HepG2 (cell line): ENCODE results near the gene KLHL21. TPM values are rescaled to one million over a fixed set of nuclear protein-coding genes. Genes with fewer than 3 reads are reported as not detected.

Experiments
- AKAP8 ChIP-seq: sonication (generic); formaldehyde crosslinking; IDR thresholded peaks from 2 replicates; pipeline ENCODE4 v1.5.1; 2020; ENCODE audit warnings: mild to moderate bottlenecking, missing genetic modification reagents
- GATA4 ChIP-seq: sonication (generic); IDR thresholded peaks from 2 replicates; pipeline ENCODE4 v1.6.1; 2016; ENCODE audit warnings: antibody characterized with exemption, low read depth, borderline replicate concordance
- KLF6 ChIP-seq: IDR thresholded peaks from 2 replicates; pipeline ENCODE4 v1.8.0; 2016; ENCODE audit warnings: missing biosample characterization, missing genetic modification reagents
- MAZ ChIP-seq, 2 experiments: sonication (generic) in 1 of 2; formaldehyde crosslinking in 1 of 2; IDR thresholded peaks; 2 replicates each; pipeline versions ENCODE4 v1.5.0 to v1.6.1; 2012 to 2020; ENCODE audit warnings: low read depth in 2 of 2, mild to moderate bottlenecking in 2 of 2, borderline replicate concordance in 1 of 2, improper control_type of control experiment in 1 of 2, low read length in 1 of 2, missing genetic modification reagents in 1 of 2, moderate library complexity in 1 of 2
- NAIF1 ChIP-seq: sonication (generic); formaldehyde crosslinking; IDR thresholded peaks from 2 replicates; pipeline ENCODE4 v1.5.0; 2020; ENCODE audit warnings: mild to moderate bottlenecking, missing genetic modification reagents, borderline replicate concordance
- SP1 ChIP-seq, 2 experiments: fragments of 450-650 bp in 1 of 2; sonication (generic) in 1 of 2; formaldehyde crosslinking in 1 of 2; IDR thresholded peaks; 2 replicates each; pipeline versions ENCODE4 v1.4.0 to v1.6.1; 2016 to 2020; ENCODE audit warnings: missing genetic modification reagents in 1 of 2
- ZFP41 ChIP-seq: sonication (generic); formaldehyde crosslinking; IDR thresholded peaks from 2 replicates; pipeline ENCODE4 v1.4.0; 2020; ENCODE audit warnings: mild to moderate bottlenecking, missing genetic modification reagents, borderline replicate concordance
- ZNF205 ChIP-seq: IDR thresholded peaks from 2 replicates; pipeline ENCODE4 v1.6.1; 2018; ENCODE audit warnings: missing biosample characterization, missing genetic modification reagents
- ZNF329 ChIP-seq: sonication (generic); formaldehyde crosslinking; IDR thresholded peaks from 2 replicates; pipeline ENCODE4 v1.9.0; 2021; ENCODE audit warnings: low read depth, mild to moderate bottlenecking, missing genetic modification reagents
- ZNF563 ChIP-seq: sonication (generic); formaldehyde crosslinking; IDR thresholded peaks from 2 replicates; pipeline ENCODE4 v1.8.0; 2022; ENCODE audit warnings: mild to moderate bottlenecking, moderate library complexity, missing genetic modification reagents
- ZNF773 ChIP-seq: sonication (generic); formaldehyde crosslinking; IDR thresholded peaks from 2 replicates; pipeline ENCODE4 v1.4.0; 2020; ENCODE audit warnings: missing genetic modification reagents, borderline replicate concordance
- polyA plus RNA-seq, 8 experiments: library from polyadenylated mRNA; depleted of rRNA in 3 of 8; stranded (reverse) in 7 of 8; unstranded in 1 of 8; fragments of >200 nt; fragmentation: Illumina TruSeq in 4 of 8; extraction: Trizol in 4 of 8; gene quantifications; 2 replicates each; pipeline versions ENCODE4 v1.2.1 to v1.2.3, GENCODE V29; 2011 to 2016; ENCODE audit warnings: low read depth in 4 of 8, missing spikeins in 1 of 8, mixed read lengths in 1 of 8; ENCODE audit not compliant: insufficient read depth in 1 of 8
- total RNA-seq, 5 experiments: library from RNA; depleted of rRNA; stranded (reverse); fragments of >200 nt; fragmentation: Illumina TruSeq; extraction: Trizol; gene quantifications; 2 replicates each; pipeline ENCODE4 v1.2.3, GENCODE V29; 2016; ENCODE audit warnings: low read depth in 1 of 5
- TF ChIP-seq, protein P1 (sequence below): sonication (generic); formaldehyde crosslinking; IDR thresholded peaks from 2 replicates; pipeline ENCODE4 v1.4.0; 2020; ENCODE audit warnings: missing genetic modification reagents; ENCODE audit errors: not compliant biosample characterization
- TF ChIP-seq, protein P2 (sequence below): sonication (generic); formaldehyde crosslinking; IDR thresholded peaks from 2 replicates; pipeline ENCODE4 v1.8.0; 2022; ENCODE audit warnings: mild to moderate bottlenecking, missing genetic modification reagents
- TF ChIP-seq, protein P3 (sequence below): sonication (generic); formaldehyde crosslinking; conservative IDR thresholded peaks from 2 replicates; pipeline ENCODE4 v1.8.1; 2023; ENCODE audit warnings: missing genetic modification reagents
- TF ChIP-seq, protein P4 (sequence below): sonication (generic); formaldehyde crosslinking; IDR thresholded peaks from 2 replicates; pipeline ENCODE4 v1.4.0; 2020; ENCODE audit warnings: missing genetic modification reagents, borderline replicate concordance
- TF ChIP-seq, protein P5 (sequence below): sonication (generic); formaldehyde crosslinking; IDR thresholded peaks from 2 replicates; pipeline ENCODE4 v1.4.0; 2020; ENCODE audit warnings: missing genetic modification reagents, mild to moderate bottlenecking, borderline replicate concordance

The KLHL21 gene
- total and polyA plus RNA-seq, 2 of the 13 experiments (the other 11 are each of a cell fraction or from before 2014, with no cell fraction given), result 14.8 to 25.0 TPM

DNA sequence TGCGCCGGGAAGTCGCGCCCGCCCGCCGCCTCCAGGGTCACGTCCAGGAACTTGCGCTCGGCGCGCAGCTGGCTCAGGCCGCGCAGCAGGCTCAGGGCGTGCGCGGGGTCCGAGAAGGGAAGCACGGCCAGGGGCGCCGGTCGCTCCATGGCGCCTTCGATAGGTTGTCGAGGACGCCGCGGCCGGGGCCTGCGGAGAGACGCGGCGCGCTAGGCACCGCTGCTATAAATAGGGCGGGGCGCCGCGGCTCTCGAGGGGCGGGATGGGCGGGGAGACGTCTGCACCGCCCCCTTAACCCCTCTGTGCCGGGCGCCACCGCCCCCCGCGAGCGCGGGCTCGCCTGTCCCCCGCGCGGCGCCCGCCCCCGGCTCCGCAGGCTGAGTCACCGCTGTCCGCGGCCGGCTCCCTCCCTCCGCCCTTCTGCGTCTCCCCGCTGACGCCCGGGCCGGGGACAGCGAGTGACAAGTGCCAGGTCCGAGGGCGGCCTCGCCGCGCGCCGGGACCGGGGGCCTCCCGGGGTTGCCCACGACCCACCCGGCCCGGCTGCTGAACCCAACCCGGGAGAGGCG, at the start of gene KLHL21 (continued):
- TF ChIP-seq, protein P1, sequence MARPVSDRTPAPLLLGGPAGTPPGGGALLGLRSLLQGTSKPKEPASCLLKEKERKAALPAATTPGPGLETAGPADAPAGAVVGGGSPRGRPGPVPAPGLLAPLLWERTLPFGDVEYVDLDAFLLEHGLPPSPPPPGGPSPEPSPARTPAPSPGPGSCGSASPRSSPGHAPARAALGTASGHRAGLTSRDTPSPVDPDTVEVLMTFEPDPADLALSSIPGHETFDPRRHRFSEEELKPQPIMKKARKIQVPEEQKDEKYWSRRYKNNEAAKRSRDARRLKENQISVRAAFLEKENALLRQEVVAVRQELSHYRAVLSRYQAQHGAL, result peak; percentile 8
- TF ChIP-seq ZNF563 (CRISPR knock-in tag) (peak; percentile 64; the same call in 1 of the 2 replicates), SP1 (IDR thresholded peaks at IDR 0.05) (no peak), SP1 (CRISPR knock-in tag; IDR thresholded peaks at IDR 0.05) (peak; percentile 74), ZNF773 (CRISPR knock-in tag) (0 out of 2 replicates have a peak, but pooled peaks have one; percentile 24), NAIF1 (peak; percentile 69; the same call in 1 of the 2 replicates), ZFP41 (CRISPR knock-in tag) (no peak), ZNF329 (CRISPR knock-in tag) (no peak; the same call in 1 of the 2 replicates), AKAP8 (CRISPR knock-in tag) (peak; percentile 88), MAZ (IDR thresholded peaks at IDR 0.05; ENCODE audit: borderline replicate concordance, low read depth, low read length) (peak; percentile 95), MAZ (CRISPR knock-in tag; IDR thresholded peaks at IDR 0.05; ENCODE audit: low read depth) (peak; percentile 82; the same call in 1 of the 2 replicates), ZNF205 (CRISPR knock-in tag) (0 out of 2 replicates have a peak, but pooled peaks have one; percentile 39), GATA4 (0 out of 2 replicates have a peak, but pooled peaks have one; percentile 53), KLF6 (CRISPR knock-in tag) (no peak)
- TF ChIP-seq, protein P2, sequence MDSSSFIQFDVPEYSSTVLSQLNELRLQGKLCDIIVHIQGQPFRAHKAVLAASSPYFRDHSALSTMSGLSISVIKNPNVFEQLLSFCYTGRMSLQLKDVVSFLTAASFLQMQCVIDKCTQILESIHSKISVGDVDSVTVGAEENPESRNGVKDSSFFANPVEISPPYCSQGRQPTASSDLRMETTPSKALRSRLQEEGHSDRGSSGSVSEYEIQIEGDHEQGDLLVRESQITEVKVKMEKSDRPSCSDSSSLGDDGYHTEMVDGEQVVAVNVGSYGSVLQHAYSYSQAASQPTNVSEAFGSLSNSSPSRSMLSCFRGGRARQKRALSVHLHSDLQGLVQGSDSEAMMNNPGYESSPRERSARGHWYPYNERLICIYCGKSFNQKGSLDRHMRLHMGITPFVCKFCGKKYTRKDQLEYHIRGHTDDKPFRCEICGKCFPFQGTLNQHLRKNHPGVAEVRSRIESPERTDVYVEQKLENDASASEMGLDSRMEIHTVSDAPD, result peak; percentile 61; the same call in 1 of the 2 replicates
- TF ChIP-seq, protein P3, sequence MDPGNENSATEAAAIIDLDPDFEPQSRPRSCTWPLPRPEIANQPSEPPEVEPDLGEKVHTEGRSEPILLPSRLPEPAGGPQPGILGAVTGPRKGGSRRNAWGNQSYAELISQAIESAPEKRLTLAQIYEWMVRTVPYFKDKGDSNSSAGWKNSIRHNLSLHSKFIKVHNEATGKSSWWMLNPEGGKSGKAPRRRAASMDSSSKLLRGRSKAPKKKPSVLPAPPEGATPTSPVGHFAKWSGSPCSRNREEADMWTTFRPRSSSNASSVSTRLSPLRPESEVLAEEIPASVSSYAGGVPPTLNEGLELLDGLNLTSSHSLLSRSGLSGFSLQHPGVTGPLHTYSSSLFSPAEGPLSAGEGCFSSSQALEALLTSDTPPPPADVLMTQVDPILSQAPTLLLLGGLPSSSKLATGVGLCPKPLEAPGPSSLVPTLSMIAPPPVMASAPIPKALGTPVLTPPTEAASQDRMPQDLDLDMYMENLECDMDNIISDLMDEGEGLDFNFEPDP (CRISPR knock-in tag), result 0 out of 2 replicates have a peak, but pooled peaks have one; percentile 8
- TF ChIP-seq, protein P4, sequence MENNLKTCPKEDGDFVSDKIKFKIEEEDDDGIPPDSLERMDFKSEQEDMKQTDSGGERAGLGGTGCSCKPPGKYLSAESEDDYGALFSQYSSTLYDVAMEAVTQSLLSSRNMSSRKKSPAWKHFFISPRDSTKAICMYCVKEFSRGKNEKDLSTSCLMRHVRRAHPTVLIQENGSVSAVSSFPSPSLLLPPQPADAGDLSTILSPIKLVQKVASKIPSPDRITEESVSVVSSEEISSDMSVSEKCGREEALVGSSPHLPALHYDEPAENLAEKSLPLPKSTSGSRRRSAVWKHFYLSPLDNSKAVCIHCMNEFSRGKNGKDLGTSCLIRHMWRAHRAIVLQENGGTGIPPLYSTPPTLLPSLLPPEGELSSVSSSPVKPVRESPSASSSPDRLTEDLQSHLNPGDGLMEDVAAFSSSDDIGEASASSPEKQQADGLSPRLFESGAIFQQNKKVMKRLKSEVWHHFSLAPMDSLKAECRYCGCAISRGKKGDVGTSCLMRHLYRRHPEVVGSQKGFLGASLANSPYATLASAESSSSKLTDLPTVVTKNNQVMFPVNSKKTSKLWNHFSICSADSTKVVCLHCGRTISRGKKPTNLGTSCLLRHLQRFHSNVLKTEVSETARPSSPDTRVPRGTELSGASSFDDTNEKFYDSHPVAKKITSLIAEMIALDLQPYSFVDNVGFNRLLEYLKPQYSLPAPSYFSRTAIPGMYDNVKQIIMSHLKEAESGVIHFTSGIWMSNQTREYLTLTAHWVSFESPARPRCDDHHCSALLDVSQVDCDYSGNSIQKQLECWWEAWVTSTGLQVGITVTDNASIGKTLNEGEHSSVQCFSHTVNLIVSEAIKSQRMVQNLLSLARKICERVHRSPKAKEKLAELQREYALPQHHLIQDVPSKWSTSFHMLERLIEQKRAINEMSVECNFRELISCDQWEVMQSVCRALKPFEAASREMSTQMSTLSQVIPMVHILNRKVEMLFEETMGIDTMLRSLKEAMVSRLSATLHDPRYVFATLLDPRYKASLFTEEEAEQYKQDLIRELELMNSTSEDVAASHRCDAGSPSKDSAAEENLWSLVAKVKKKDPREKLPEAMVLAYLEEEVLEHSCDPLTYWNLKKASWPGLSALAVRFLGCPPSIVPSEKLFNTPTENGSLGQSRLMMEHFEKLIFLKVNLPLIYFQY (CRISPR knock-in tag), result peak; percentile 55; the same call in 1 of the 2 replicates
- TF ChIP-seq, protein P5, sequence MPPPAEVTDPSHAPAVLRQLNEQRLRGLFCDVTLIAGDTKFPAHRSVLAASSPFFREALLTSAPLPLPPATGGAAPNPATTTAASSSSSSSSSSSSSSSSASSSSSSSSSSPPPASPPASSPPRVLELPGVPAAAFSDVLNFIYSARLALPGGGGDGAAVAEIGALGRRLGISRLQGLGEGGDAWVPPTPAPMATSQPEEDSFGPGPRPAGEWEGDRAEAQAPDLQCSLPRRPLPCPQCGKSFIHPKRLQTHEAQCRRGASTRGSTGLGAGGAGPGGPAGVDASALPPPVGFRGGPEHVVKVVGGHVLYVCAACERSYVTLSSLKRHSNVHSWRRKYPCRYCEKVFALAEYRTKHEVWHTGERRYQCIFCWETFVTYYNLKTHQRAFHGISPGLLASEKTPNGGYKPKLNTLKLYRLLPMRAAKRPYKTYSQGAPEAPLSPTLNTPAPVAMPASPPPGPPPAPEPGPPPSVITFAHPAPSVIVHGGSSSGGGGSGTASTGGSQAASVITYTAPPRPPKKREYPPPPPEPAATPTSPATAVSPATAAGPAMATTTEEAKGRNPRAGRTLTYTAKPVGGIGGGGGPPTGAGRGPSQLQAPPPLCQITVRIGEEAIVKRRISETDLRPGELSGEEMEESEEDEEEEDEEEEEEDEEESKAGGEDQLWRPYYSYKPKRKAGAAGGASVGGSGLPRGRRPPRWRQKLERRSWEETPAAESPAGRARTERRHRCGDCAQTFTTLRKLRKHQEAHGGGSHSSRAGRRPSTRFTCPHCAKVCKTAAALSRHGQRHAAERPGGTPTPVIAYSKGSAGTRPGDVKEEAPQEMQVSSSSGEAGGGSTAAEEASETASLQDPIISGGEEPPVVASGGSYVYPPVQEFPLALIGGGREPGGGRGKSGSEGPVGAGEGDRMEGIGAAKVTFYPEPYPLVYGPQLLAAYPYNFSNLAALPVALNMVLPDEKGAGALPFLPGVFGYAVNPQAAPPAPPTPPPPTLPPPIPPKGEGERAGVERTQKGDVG, result no peak
